Esophagus squamous epithelium (tissue), 5 donors: ENCODE measurements around the gene OAS3. TPM values are rescaled to one million over a fixed set of nuclear protein-coding genes. Genes with fewer than 3 reads are reported as not detected.
"Not testable (repeated sequence)": the region's sequence is repeated elsewhere in the genome, so short reads cannot be mapped to it uniquely, and the experiment has no call there.

ENCODE experiments used
- DNase-seq: peaks from one replicate; lab custom pipeline; 2025; lab: John Stamatoyannopoulos, UW
- H3K27ac ChIP-seq, 4 donors: fragments of 200-600 bp; sonication (generic); one replicate each; pipeline ENCODE4 v1.5.1; 2016 to 2019; ENCODE audit warnings: mild to moderate bottlenecking in 1 of 4
- H3K27me3 ChIP-seq, 4 donors: fragments of 200-600 bp; sonication (generic); 1 replicate in 3 of 4; 2 replicates in 1 of 4; pipeline versions ENCODE4 v1.5.1 to v1.6.0; 2017 to 2021; ENCODE audit warnings: antibody characterized with exemption in 1 of 4
- H3K36me3 ChIP-seq, 3 donors: fragments of 200-600 bp; sonication (generic); one replicate each; pipeline ENCODE4 v1.5.1; 2016 to 2019
- H3K4me1 ChIP-seq, 3 donors: fragments of 200-600 bp; sonication (generic); one replicate each; pipeline ENCODE4 v1.5.1; 2017 to 2019
- H3K4me3 ChIP-seq, 4 donors: fragments of 200-600 bp; sonication (generic); 1 replicate in 3 of 4; 2 replicates in 1 of 4; pipeline ENCODE4 v1.5.1; 2016 to 2019; ENCODE audit warnings: mild to moderate bottlenecking in 2 of 4, moderate library complexity in 1 of 4
- H3K9me3 ChIP-seq, 3 donors: fragments of 200-600 bp; sonication (generic); one replicate each; pipeline ENCODE4 v1.5.1; 2016 to 2019
- POLR2A ChIP-seq, 4 donors: fragments of 450-650 bp; IDR thresholded peaks; one replicate each; pipeline ENCODE4 v1.6.1; 2017; ENCODE audit warnings: antibody characterized with exemption in 4 of 4, mild to moderate bottlenecking in 4 of 4, moderate library complexity in 3 of 4
- WGBS, 2 donors: methylation state at CpG; one replicate each; pipeline ENCODE4 v1.1.5; 2018; 5-methylcytosine and 5-hydroxymethylcytosine counted together
- intact Hi-C: fragments of 100-400 bp; cut with DNase I; formaldehyde crosslinking; loops from one replicate; pipeline ENCODE4 v1.15.0; 2022
- total RNA-seq, 4 donors: library from RNA; depleted of rRNA; stranded (reverse); fragments of >200 nt; gene quantifications; one replicate each; pipeline ENCODE4 v1.1.0, GENCODE V29; 2016
- TF ChIP-seq, protein P1 (sequence below), 6 experiments: fragments of 450-650 bp in 4 of 6; fragments of 200-600 bp in 2 of 6; sonication (generic) in 2 of 6; IDR thresholded peaks; one replicate each; pipeline ENCODE4 v1.5.1; 2016 to 2019; ENCODE audit warnings: antibody characterized with exemption in 6 of 6, mild to moderate bottlenecking in 4 of 6, moderate library complexity in 4 of 6
- donor health status: DM: yes; HTN: yes; CAD: no.

OAS3 gene
- total RNA-seq, 4 donors from 2014 or later = 25.2 to 40.0 (median 32.3) TPM

DNA sequence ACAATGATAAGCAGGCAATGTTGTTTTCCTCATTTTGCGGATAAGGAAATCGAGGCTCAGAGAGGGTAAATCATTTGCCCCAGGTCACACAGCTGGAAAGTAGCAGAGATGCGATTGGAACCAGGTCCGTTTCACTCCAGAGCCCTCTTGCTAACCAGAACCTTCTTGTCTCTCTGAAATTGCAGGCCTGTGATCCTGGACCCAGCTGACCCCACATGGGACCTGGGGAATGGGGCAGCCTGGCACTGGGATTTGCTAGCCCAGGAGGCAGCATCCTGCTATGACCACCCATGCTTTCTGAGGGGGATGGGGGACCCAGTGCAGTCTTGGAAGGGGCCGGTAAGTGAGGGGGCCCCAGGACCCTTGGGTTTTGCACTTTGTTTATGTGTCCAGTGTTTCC lies 9.5 kb downstream of the OAS3 start:
- H3K36me3 ChIP-seq = peaks cover 10 to 100% (median 22%) of the 10 kb centered on the region in 3 donors
- no peak for DNase-seq

DNA sequence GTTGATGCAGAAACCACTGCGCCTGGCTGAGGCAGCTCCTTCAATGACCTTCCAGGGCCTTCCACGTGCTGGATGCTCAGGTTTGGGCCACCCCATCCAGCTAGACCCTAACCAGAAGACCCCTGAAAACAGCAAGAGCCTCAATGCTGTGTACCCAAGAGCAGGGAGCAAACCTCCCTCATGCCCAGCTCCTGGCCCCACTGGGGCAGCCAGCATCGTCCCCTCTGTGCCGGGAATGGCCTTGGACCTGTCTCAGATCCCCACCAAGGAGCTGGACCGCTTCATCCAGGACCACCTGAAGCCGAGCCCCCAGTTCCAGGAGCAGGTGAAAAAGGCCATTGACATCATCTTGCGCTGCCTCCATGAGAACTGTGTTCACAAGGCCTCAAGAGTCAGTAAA lies 10.5 kb downstream of the OAS3 start:
- no peak overlapping the region for H3K4me3 ChIP-seq
- no peaks in the 10 kb centered on the region for H3K9me3 ChIP-seq
- peaks cover 10 to 90% (median 22%) of the 10 kb centered on the region in 3 donors for H3K36me3 ChIP-seq
- TF ChIP-seq POLR2A (IDR thresholded peaks at IDR 0.05) = no peak
- TF ChIP-seq, protein P1, sequence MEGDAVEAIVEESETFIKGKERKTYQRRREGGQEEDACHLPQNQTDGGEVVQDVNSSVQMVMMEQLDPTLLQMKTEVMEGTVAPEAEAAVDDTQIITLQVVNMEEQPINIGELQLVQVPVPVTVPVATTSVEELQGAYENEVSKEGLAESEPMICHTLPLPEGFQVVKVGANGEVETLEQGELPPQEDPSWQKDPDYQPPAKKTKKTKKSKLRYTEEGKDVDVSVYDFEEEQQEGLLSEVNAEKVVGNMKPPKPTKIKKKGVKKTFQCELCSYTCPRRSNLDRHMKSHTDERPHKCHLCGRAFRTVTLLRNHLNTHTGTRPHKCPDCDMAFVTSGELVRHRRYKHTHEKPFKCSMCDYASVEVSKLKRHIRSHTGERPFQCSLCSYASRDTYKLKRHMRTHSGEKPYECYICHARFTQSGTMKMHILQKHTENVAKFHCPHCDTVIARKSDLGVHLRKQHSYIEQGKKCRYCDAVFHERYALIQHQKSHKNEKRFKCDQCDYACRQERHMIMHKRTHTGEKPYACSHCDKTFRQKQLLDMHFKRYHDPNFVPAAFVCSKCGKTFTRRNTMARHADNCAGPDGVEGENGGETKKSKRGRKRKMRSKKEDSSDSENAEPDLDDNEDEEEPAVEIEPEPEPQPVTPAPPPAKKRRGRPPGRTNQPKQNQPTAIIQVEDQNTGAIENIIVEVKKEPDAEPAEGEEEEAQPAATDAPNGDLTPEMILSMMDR (IDR thresholded peaks at IDR 0.05) = no peak
- no peaks in the 10 kb centered on the region for H3K27me3 ChIP-seq
- intact Hi-C loops = no loop called here
- no peaks in the 10 kb centered on the region for H3K4me1 ChIP-seq
- WGBS, 2 donors = 83 to 92% methylated on average over 5 of the region's 7 CpGs
- no peak overlapping the region for H3K27ac ChIP-seq
- DNase-seq = no peak

More for the DNA sequence above, 9.5 kb downstream of the OAS3 start:
- TF ChIP-seq, protein P1 (IDR thresholded peaks at IDR 0.05) = no peak
- TF ChIP-seq POLR2A (IDR thresholded peaks at IDR 0.05) = no peak
- no peaks in the 10 kb centered on the region for H3K9me3 ChIP-seq
- 97 to 98% methylated on average over 4 of the region's 5 CpGs for WGBS, 2 donors
- intact Hi-C loops = no loop called here
- H3K27ac ChIP-seq = no peak overlapping the region
- H3K27me3 ChIP-seq = no peaks in the 10 kb centered on the region
- H3K4me1 ChIP-seq = no peaks in the 10 kb centered on the region
- no peak overlapping the region for H3K4me3 ChIP-seq

DNA sequence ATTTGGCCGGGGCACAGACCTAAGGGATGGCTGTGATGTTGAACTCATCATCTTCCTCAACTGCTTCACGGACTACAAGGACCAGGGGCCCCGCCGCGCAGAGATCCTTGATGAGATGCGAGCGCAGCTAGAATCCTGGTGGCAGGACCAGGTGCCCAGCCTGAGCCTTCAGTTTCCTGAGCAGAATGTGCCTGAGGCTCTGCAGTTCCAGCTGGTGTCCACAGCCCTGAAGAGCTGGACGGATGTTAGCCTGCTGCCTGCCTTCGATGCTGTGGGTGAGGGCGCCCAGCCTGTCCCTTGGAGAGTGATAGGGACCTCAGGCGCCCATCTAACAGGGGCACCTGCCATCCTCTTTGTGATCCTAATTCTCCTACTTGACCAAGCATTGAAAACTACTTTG lies 12.4 kb downstream of the OAS3 start:
- no peak overlapping the region for H3K27ac ChIP-seq
- WGBS, 2 donors = 90 to 92% methylated on average over 4 to 6 of the region's 11 CpGs
- no peaks in the 10 kb centered on the region for H3K9me3 ChIP-seq
- no peak overlapping the region for H3K4me3 ChIP-seq
- peaks cover 10 to 81% (median 14%) of the 10 kb centered on the region in 3 donors for H3K36me3 ChIP-seq
- no peak for TF ChIP-seq POLR2A (IDR thresholded peaks at IDR 0.05)
- TF ChIP-seq, protein P1 (IDR thresholded peaks at IDR 0.05) = no peak
- intact Hi-C loops = no loop called here
- H3K4me1 ChIP-seq = no peaks in the 10 kb centered on the region
- no peaks in the 10 kb centered on the region for H3K27me3 ChIP-seq
- no peak for DNase-seq

DNA sequence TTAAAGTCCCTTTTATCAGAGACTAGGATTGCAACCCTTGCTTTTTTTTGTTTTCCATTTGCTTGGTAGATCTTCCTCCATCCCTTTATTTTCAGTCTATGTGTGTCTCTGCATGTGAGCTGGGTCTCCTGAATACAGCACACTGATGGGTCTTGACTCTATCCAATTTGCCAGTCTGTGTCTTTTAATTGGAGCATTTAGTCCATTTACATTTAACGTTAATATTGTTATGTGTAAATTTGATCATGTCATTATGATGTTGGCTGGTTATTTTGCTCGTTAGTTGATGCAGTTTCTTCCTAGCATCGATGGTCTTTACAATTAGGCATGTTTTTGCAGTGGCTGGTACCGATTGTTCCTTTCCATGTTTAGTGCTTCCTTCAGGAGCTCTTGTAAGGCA lies 18.9 kb downstream of the OAS3 start:
- not testable (repeated sequence) for H3K27ac ChIP-seq, H3K4me1 ChIP-seq

DNA sequence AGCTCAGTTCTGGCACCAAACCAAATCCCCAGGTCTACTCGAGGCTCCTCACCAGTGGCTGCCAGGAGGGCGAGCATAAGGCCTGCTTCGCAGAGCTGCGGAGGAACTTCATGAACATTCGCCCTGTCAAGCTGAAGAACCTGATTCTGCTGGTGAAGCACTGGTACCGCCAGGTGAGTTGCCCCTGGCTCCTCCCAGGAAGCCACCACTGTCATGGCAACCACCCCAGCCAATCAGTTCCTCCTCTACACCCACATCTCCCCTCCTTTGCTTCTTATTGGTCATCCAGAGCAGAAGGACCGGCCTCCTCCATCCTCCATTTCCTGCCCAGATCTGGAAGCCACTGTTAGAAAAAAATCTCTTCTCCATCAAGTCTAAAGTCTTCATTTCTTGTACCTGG lies 22.8 kb downstream of the OAS3 start:
- 82 to 93% methylated on average over 7 of the region's 7 CpGs for WGBS, 2 donors
- Histone ChIP-seq H3K27me3 (no peaks in the 10 kb centered on the region), H3K27ac (no peak overlapping the region), H3K4me1 (no peaks in the 10 kb centered on the region), H3K4me3 (no peak overlapping the region), H3K9me3 (no peaks in the 10 kb centered on the region), H3K36me3 (peaks cover 12 to 98% (median 34%) of the 10 kb centered on the region in 3 donors)
- no peak for TF ChIP-seq POLR2A (IDR thresholded peaks at IDR 0.05)
- TF ChIP-seq, protein P1 (IDR thresholded peaks at IDR 0.05) = no peak
- no peak for DNase-seq
- intact Hi-C loops = no loop called here

More for the DNA sequence above, 18.9 kb downstream of the OAS3 start:
- DNase-seq, H3K27me3 ChIP-seq, intact Hi-C loops, H3K4me3 ChIP-seq, H3K9me3 ChIP-seq: not testable (repeated sequence)
- 94% methylated on average over 4 of the region's 4 CpGs for WGBS, 2 donors
- H3K36me3 ChIP-seq = peaks cover 0 to 80% (median 6%) of the 10 kb centered on the region in 3 donors

DNA sequence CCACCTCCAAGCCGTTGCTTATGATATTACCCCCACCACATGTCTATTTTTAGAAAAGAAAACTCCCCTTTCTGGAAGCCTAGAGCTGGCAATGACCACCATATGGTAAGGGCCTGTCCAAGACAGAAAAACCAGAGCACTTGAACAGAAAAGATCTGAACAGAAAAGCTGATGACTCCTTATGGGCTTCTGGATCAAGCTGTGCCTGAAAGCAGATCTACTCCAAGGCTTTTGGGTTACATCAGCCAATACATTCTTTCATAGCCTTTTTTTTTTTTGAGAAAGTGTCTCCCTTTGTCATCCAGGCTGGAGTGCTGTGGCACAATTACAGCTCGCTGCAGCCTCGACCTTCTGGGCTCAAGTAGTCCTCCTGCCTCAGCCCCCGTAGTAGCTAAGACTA lies 23.3 kb downstream of the OAS3 start:
- no peaks in the 10 kb centered on the region for H3K9me3 ChIP-seq
- H3K4me1 ChIP-seq = no peaks in the 10 kb centered on the region
- intact Hi-C loops = no loop called here
- no peak overlapping the region for H3K4me3 ChIP-seq
- TF ChIP-seq, protein P1 (IDR thresholded peaks at IDR 0.05) = no peak
- TF ChIP-seq POLR2A (IDR thresholded peaks at IDR 0.05) = no peak
- 85 to 97% methylated on average over 4 of the region's 4 CpGs for WGBS, 2 donors
- H3K27me3 ChIP-seq = no peaks in the 10 kb centered on the region
- no peak for DNase-seq
- H3K36me3 ChIP-seq = peaks cover 12 to 98% (median 36%) of the 10 kb centered on the region in 3 donors
- no peak overlapping the region for H3K27ac ChIP-seq
